ENCODE data around the gene ADAMTSL1.

Gene ADAMTSL1

GRCh38 chr9:18861609-18862544 lies 387.9 kb downstream of the ADAMTSL1 start:
- no peak overlapping the region for H3K9ac ChIP-seq
- no peak overlapping the region for H3K4me3 ChIP-seq (IDR thresholded peaks at IDR 0.05; ENCODE audit: insufficient read depth, low read depth, low read length)
- no peaks in the 10 kb centered on the region for H3K36me3 ChIP-seq (ENCODE audit: insufficient read depth)
- no peak overlapping the region for H2AFZ ChIP-seq (ENCODE audit: low read depth)
- no peak for TF ChIP-seq CTCF (conservative IDR thresholded peaks at IDR 0.05; ENCODE audit: low read depth, low read length)
- no peaks in the 10 kb centered on the region for H4K20me1 ChIP-seq (ENCODE audit: insufficient read depth)
- H3K4me1 ChIP-seq (ENCODE audit: low read depth, poor library complexity, severe bottlenecking) = no peaks in the 10 kb centered on the region
- no peaks in the 10 kb centered on the region for H3K79me2 ChIP-seq (ENCODE audit: insufficient read depth, low read depth)
- H3K4me2 ChIP-seq = no peak overlapping the region
- H3K27ac ChIP-seq = no peak overlapping the region
- H3K27me3 ChIP-seq (ENCODE audit: insufficient read depth, low read depth) = no peaks in the 10 kb centered on the region

GRCh38 chr9:18863791-18864190 lies 389.8 kb downstream of the ADAMTSL1 start:
- no peaks in the 10 kb centered on the region for H3K79me2 ChIP-seq (ENCODE audit: insufficient read depth, low read depth)
- H3K4me2 ChIP-seq = no peak overlapping the region
- TF ChIP-seq CTCF (conservative IDR thresholded peaks at IDR 0.05; ENCODE audit: low read depth, low read length) = no peak

GRCh38 chr9:18864516-18864915 lies 390.6 kb downstream of the ADAMTSL1 start:
- Histone ChIP-seq H4K20me1 (ENCODE audit: insufficient read depth) (no peaks in the 10 kb centered on the region), H2AFZ (ENCODE audit: low read depth) (no peak overlapping the region), H3K4me3 (IDR thresholded peaks at IDR 0.05; ENCODE audit: insufficient read depth, low read depth, low read length) (no peak overlapping the region), H3K27me3 (ENCODE audit: insufficient read depth, low read depth) (no peaks in the 10 kb centered on the region), H3K4me1 (ENCODE audit: low read depth, poor library complexity, severe bottlenecking) (no peaks in the 10 kb centered on the region), H3K9ac (no peak overlapping the region), H3K79me2 (ENCODE audit: insufficient read depth, low read depth) (no peaks in the 10 kb centered on the region), H3K36me3 (ENCODE audit: insufficient read depth) (no peaks in the 10 kb centered on the region), H3K27ac (no peak overlapping the region), H3K4me2 (no peak overlapping the region)
- TF ChIP-seq CTCF (conservative IDR thresholded peaks at IDR 0.05; ENCODE audit: low read depth, low read length) = no peak

More at GRCh38 chr9:18863791-18864190, 389.8 kb downstream of the ADAMTSL1 start:
- Histone ChIP-seq H4K20me1 (ENCODE audit: insufficient read depth) (no peaks in the 10 kb centered on the region), H3K4me1 (ENCODE audit: low read depth, poor library complexity, severe bottlenecking) (no peaks in the 10 kb centered on the region), H3K36me3 (ENCODE audit: insufficient read depth) (no peaks in the 10 kb centered on the region), H3K27me3 (ENCODE audit: insufficient read depth, low read depth) (no peaks in the 10 kb centered on the region), H3K9ac (no peak overlapping the region), H3K4me3 (IDR thresholded peaks at IDR 0.05; ENCODE audit: insufficient read depth, low read depth, low read length) (no peak overlapping the region), H3K27ac (no peak overlapping the region), H2AFZ (ENCODE audit: low read depth) (no peak overlapping the region)

GRCh38 chr9:18865542-18865941 lies 391.6 kb downstream of the ADAMTSL1 start:
- Histone ChIP-seq H4K20me1 (ENCODE audit: insufficient read depth) (no peaks in the 10 kb centered on the region), H3K27ac (no peak overlapping the region)

More at GRCh38 chr9:18865542-18865941, 391.6 kb downstream of the ADAMTSL1 start:
- TF ChIP-seq CTCF (conservative IDR thresholded peaks at IDR 0.05; ENCODE audit: low read depth, low read length) = no peak
- H3K4me2 ChIP-seq = no peak overlapping the region
- H3K36me3 ChIP-seq (ENCODE audit: insufficient read depth) = no peaks in the 10 kb centered on the region
- no peaks in the 10 kb centered on the region for H3K27me3 ChIP-seq (ENCODE audit: insufficient read depth, low read depth)
- H3K79me2 ChIP-seq (ENCODE audit: insufficient read depth, low read depth) = no peaks in the 10 kb centered on the region
- no peak overlapping the region for H3K4me3 ChIP-seq (IDR thresholded peaks at IDR 0.05; ENCODE audit: insufficient read depth, low read depth, low read length)
- H2AFZ ChIP-seq (ENCODE audit: low read depth) = no peak overlapping the region
- no peak overlapping the region for H3K9ac ChIP-seq
- no peaks in the 10 kb centered on the region for H3K4me1 ChIP-seq (ENCODE audit: low read depth, poor library complexity, severe bottlenecking)

Data from KMS-11 (cell line).